ENCODE results near the gene TEN1. TPM values are rescaled to one million over a fixed set of nuclear protein-coding genes. Genes with fewer than 3 reads are reported as not detected.
A peak's percentile ranks its signal among the peaks of the same experiment; 100 is the strongest.

The TEN1 gene
- total RNA-seq, 1 donor from 2014 or later, result 10.9 TPM

DNA sequence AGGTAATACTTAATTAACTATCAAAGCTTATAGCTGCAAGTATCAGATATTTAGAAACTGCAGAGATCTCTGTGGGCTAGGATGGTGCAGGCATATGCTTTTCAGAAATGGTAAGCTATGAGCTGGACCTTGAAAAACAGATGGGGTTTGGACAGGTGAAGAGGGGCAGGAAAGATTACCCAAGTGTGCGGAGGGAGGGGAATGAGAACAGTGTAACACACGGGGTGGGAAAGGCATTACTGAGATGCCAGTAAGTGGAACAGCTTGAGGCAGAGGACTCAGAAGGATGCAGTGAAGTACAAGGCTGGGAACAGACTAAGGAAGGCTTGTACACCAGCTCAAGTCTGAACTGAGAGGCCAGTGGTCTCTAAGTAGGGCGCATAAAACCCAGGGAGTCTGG lies 70.2 kb downstream of the TEN1 start:
- ATAC-seq (peak; percentile 14), DNase-seq (no peak)
- TF ChIP-seq, protein P1, sequence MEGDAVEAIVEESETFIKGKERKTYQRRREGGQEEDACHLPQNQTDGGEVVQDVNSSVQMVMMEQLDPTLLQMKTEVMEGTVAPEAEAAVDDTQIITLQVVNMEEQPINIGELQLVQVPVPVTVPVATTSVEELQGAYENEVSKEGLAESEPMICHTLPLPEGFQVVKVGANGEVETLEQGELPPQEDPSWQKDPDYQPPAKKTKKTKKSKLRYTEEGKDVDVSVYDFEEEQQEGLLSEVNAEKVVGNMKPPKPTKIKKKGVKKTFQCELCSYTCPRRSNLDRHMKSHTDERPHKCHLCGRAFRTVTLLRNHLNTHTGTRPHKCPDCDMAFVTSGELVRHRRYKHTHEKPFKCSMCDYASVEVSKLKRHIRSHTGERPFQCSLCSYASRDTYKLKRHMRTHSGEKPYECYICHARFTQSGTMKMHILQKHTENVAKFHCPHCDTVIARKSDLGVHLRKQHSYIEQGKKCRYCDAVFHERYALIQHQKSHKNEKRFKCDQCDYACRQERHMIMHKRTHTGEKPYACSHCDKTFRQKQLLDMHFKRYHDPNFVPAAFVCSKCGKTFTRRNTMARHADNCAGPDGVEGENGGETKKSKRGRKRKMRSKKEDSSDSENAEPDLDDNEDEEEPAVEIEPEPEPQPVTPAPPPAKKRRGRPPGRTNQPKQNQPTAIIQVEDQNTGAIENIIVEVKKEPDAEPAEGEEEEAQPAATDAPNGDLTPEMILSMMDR (IDR thresholded peaks at IDR 0.05), result no peak
- H3K9me3 ChIP-seq, result no peaks in the 10 kb centered on the region
- peak overlapping the region; percentile 80 for H3K27ac ChIP-seq
- H3K4me3 ChIP-seq, result no peak overlapping the region
- H3K27me3 ChIP-seq, result no peaks in the 10 kb centered on the region
- peaks cover 15% of the 10 kb centered on the region for H3K4me1 ChIP-seq
- H3K36me3 ChIP-seq, result peaks cover 94% of the 10 kb centered on the region
- intact Hi-C loops (cut with DNase I), result no loop called here

DNA sequence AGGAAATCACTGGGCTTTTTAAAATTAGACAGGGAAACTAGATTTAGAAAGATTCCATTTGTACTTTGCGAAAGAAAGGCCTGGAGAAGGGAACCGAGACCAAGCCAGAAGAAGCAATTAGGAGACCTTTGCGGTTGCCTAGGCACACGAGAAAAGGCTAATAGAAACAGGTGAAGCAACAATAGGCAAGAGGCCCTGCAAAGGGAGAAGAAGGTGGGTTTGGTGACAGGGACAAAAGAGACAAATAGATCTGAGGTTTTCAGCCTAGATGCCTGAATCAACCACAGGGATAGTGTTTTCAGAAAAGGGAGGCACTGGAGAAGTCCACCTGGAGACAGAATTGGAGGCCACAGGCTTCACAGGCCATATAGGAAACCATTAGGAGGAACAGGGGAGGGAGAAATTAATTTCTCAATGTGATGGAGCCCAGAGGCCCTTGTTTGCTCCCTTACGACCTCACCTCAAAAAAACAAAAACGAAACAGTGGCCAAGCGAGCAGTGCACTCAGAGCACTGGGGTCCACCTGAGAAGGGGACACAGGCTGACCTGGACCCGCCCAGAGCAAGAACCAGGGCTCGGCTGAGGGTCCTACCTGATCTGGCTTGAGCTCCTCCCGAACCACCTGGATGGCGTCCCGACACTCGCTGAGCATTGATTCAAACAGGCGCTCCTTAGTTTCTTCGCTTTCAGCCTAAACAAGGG lies 70.9 kb downstream of the TEN1 start:
- intact Hi-C loops (cut with DNase I), result no loop called here
- DNase-seq (no peak), ATAC-seq (no peak)
- Histone ChIP-seq H3K9me3 (no peaks in the 10 kb centered on the region), H3K4me3 (no peak overlapping the region), H3K27me3 (no peaks in the 10 kb centered on the region), H3K36me3 (peaks cover 94% of the 10 kb centered on the region), H3K27ac (peak overlapping the region; percentile 80), H3K4me1 (peaks cover 20% of the 10 kb centered on the region)
- TF ChIP-seq, protein P1 (IDR thresholded peaks at IDR 0.05), result no peak

Other genes with a start within 250 kb of the TEN1 start
- 31.6 TPM for gene GALK1, start 214.0 kb upstream of the TEN1 start, total RNA-seq
- 27.1 TPM for gene UNK, start 194.4 kb upstream of the TEN1 start, total RNA-seq
- 145 TPM for gene UNC13D, start 134.8 kb upstream of the TEN1 start, total RNA-seq
- 156 TPM for gene WBP2, start 123.9 kb upstream of the TEN1 start, total RNA-seq
- 31.0 TPM for gene TRIM47, start 100.7 kb upstream of the TEN1 start, total RNA-seq
- gene TRIM65, start 82.3 kb upstream of the TEN1 start, total RNA-seq, result 28.7 TPM
- 85.5 TPM for gene MRPL38, start 74.4 kb upstream of the TEN1 start, total RNA-seq
- gene FBF1, start 38.2 kb upstream of the TEN1 start, total RNA-seq, result 11.3 TPM
- gene ACOX1, start 74 bp upstream of the TEN1 start, total RNA-seq, result 75.2 TPM
- 9.6 TPM for gene CDK3, start 21.6 kb downstream of the TEN1 start, total RNA-seq
- 46.8 TPM for gene EVPL, start 48.1 kb downstream of the TEN1 start, total RNA-seq
- 74.9 TPM for gene SRP68, start 93.3 kb downstream of the TEN1 start, total RNA-seq
- gene GALR2, start 95.5 kb downstream of the TEN1 start, total RNA-seq, result not detected
- not detected for gene ZACN, start 99.9 kb downstream of the TEN1 start, total RNA-seq
- 121 TPM for gene EXOC7, start 124.5 kb downstream of the TEN1 start, total RNA-seq
- gene FOXJ1, start 162.0 kb downstream of the TEN1 start, total RNA-seq, result 2.9 TPM

All from upper lobe of right lung (tissue), 1 donor.